ENCODE measurements around the gene VPS11.

DNA sequence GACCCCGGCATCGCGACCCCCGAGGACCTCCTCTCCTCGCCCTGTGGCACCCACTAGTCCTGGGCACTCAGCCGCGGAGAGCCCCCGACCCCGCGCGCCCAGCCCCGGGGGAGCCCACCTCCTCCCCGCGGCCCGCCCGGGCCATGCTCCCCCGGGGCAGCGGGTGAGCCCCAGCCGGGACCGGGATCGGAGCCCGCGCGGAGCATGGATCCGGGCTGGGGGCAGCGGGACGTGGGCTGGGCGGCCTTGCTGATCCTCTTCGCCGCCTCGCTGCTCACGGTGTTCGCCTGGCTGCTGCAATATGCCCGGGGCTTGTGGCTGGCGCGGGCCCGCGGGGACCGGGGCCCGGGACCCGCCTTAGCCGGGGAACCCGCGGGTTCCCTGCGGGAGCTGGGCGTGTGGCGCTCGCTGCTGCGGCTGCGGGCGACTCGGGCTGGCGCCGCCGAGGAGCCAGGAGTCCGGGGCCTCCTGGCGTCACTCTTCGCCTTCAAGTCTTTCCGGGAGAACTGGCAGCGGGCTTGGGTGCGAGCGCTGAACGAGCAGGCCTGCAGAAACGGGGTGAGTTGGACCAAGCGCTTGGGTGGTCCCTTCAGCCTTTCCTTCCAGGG, 40.0 kb downstream of the VPS11 start:
- TF ChIP-seq, protein P1, sequence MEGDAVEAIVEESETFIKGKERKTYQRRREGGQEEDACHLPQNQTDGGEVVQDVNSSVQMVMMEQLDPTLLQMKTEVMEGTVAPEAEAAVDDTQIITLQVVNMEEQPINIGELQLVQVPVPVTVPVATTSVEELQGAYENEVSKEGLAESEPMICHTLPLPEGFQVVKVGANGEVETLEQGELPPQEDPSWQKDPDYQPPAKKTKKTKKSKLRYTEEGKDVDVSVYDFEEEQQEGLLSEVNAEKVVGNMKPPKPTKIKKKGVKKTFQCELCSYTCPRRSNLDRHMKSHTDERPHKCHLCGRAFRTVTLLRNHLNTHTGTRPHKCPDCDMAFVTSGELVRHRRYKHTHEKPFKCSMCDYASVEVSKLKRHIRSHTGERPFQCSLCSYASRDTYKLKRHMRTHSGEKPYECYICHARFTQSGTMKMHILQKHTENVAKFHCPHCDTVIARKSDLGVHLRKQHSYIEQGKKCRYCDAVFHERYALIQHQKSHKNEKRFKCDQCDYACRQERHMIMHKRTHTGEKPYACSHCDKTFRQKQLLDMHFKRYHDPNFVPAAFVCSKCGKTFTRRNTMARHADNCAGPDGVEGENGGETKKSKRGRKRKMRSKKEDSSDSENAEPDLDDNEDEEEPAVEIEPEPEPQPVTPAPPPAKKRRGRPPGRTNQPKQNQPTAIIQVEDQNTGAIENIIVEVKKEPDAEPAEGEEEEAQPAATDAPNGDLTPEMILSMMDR (IDR thresholded peaks at IDR 0.05), result no peak
- no peak for TF ChIP-seq POLR2A (IDR thresholded peaks at IDR 0.05)

All from lower leg skin (tissue), 3 donors.